GM21447 (cell line): Measurements from ENCODE around the gene GDAP1L1.
A peak's percentile ranks its signal among the peaks of the same experiment; 100 is the strongest.
"Not testable (repeated sequence)": the region's sequence is repeated elsewhere in the genome, so short reads cannot be mapped to it uniquely, and the experiment has no call there.

Experiments used
- ATAC-seq: cut with Tn5 transposase; IDR thresholded peaks from one replicate; pipeline ENCODE4 v1.9.1; 2021; ENCODE audit not compliant: unreplicated experiment

GDAP1L1 gene

DNA sequence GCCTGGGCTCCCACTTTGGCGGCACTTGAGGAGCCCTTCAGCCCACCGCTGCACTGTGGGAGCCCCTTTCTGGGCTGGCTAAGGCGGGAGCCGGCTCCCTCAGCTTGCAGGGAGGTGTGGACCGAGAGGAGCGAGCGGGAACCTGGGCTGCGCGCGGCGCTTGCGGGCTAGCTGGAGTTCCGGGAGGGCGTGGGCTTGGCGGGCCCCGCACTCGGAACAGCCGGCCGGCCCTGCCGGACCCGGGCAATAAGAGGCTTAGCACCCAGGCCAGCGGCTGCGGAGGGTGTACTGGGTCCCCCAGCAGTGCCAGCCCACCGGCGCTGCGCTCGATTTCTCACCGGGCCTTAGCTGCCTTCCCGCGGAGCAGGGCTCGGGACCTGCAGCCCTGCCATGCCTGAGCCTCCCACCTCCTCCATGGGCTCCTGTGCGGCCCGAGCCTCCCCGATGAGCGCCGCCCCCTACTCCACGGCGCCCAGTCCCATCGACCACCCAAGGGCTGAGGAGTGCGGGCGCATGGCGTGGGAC, 52.0 kb downstream of the GDAP1L1 start:
- not testable (repeated sequence) for ATAC-seq

DNA sequence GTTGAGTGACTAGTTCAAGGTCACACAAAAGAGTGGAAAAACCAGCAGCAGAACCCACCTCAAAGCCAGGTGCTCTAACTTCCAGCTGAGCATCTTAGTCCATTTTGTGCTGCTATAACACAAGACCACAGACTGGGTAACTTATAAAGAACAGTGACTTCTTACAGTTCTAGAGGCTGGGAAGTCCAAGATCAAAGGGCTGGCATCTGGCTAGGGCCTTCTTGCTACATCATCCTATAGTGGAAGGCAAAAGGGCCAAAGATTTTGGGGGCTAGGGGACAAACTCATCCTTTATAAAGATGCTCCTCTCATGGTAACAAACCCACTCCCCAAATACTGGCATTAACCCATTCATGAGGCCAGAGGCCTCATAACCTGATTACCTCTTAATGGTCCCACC, 54.2 kb downstream of the GDAP1L1 start:
- ATAC-seq: no peak

DNA sequence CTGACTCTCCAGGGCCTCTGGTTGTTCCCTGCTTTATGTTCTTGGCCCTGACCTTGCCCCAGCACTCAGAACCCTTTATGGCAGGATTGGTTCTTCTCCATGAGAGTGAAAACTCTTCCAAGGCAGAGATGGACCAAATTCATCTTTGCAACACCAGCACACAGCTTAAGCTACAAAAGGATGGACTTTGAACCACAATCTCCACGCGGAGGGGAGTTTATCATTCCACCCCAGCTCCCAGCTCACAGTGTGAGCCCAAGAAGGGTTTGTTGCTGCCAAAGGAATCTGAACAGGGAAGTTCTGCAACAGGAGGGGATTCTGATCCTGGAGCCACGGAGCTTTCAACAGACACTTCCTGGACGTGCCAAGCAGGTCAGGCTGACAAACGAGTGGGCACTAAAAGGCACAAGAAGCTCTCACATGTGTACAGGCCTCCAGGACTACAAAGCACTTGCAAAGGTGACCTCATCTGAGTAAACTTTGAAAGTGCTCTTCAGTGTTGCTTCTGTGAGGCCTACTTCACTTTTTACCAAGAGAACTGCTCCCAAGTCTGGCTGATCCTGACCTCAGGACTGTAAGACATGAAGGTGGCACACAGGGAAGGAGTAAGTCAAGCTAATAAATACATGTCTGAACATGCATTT, 55.0 kb downstream of the GDAP1L1 start:
- ATAC-seq: no peak

DNA sequence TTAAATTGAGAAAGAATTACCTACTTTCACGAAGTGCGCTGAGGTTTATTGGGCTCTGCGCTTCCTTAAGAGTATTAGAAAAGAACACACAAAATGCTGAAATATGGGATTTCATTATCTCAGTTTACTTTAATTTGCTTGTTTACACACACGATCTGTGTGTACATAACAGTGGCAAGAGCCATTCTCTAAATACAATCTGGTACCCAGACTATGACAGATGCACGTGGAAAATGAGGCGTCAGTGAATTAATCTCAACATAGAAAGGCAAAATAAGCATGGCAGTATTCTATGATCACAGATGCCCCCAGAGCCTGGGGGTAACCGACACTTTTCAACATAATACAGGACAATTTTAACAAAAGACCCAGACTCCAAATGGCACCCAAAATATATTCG, 55.6 kb downstream of the GDAP1L1 start:
- no peak for ATAC-seq

DNA sequence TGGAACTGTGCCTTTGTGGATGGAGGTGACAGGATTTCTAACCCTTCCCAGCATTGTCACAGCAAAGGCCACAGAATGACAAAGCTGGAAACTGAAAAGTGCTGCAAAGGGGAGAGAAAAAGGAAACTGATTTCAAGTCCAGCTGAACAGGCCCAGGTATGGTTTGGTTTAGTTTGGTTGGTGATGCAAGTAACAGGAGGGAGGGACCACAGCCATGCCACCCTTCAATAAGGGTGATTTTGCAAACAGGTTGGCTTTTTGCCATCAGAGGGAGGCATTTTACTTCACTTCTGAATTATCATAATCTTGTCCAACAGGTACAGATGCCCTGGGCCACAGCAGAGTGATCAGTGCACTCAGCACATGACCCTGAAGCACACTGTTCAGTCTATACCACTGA, 57.3 kb downstream of the GDAP1L1 start:
- ATAC-seq: no peak

DNA sequence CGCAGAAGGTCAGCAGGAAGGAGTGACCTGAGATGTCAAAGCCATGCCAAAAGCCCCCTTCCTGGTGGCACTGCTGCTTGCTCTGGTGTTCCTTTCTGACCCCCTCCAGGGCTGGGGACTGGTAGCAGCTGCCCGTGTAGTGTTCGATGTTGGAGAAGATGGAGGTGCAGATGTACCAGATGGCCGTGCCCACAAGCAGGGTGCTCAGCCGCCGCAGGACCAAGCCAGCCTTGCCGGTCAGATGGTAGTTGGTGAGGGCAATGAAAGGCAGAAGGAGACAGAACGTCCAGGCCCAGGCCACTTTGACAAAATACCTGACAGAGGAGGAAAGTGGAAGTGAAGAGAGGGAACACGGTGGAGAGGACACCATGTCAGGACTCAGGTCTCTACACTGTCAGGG, 59.8 kb downstream of the GDAP1L1 start:
- no peak for ATAC-seq

DNA sequence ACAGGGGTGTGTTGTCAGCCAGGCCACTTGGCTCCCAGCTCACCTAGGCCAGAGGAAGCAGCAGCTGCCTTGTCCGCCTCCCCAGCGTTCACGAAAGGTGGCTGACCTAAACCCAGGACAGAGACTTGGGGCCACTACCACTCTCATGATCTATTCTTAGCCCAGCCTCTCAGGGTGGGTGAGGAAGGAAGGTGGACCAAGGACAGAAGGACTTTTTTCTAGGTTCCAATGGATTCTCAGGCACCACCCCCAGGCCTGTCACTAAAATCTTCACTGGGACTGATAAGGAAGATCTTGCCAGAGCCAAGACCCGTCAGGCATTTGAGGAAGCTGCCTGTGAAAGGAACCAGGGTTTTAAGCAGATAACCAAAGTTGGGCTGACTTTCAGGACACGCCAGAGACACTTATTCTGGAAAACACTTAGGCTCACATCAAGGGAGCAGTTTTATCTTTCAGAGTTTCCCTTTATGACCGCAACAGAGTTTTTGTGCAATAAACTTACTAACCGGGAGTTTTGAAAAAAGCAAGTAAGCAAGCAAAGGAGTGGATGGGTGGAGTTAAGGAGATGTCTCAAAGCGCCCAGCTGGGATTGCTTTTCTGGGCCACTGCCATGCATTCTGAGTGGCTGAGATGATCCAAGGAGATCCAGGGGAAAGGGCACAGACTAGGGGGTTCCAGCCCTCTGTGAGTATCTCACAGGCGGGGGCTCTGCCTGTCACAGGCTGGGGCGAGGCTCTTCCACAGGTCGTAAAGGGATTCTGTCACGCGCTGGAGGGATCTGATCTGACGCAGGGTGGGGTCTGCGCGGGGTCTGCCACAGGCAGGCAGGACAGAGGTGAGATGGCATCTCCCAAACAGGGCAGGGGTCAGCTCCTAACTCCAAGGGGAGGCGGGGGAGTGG, 62.9 kb downstream of the GDAP1L1 start:
- ATAC-seq: no peak

DNA sequence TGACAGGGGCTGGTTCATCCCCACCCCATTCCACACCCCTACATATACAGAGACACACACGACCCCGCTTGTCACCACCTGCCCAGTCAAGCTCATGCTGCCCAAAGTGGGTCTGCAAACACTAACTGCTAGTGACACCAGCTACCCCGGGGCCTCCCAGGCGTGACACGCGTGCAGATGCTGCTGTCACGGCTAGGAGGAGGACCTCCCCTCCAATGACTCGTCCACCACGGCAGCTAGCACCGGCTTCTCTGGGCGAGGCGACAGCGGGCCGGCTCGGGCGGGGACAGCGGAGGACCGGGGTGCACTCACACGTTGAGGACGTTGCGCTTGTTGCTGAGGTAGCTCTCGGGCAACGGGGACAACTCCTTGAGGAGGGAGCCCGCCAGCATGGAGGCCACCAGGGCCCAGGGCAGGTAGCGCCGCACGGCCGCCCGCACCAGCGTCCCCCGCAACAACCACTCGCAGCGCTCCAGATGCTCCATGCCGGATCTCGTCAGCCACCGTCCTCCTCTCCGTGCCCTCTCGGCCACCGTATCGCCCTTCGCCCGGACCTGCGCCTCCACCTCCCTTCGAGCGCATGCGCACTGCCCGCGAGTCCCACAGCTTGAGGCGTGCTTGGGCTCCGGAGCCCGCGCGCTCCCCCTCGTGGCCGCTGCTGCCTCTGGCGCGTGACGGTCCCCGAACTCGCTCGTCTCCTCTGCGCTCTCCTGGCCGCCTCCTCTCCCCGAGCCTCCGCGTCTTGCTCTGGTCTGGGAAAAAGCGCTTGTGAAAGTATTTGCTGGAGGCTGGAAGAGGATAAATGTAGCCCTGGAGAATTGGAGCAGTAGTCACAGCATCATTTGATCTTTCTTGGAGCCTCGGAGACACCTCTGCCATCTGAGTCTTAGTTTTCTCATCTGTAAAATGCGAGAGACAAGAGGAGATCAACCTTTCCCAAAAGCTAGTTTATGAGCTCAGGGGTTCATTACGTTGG, 63.8 kb downstream of the GDAP1L1 start, which contains the start of gene FITM2:
Gene FITM2, minus strand, starts transcription at position 539 of the 976 bp plus-strand sequence. Its CDS starts 54 bp downstream, at position 485.
- peak; percentile 84 for ATAC-seq

DNA sequence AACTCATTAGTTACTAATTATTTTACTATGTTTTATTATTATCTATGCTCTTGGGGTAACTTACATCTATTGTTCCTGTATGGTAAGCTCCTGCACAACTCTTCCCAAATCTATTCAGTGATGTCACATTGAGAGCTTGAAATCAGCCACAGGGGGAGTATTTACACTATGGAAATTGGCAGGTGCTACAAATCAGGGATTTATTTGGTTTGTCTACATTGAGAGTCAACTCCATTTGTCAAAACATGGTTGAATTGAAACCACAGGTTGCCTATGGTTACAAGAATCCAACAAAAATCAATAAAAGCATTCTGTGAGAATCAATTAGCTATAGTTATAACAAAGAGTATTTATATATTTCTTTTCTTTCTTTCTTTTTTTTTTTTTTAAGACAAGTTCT, 67.8 kb downstream of the GDAP1L1 start:
- ATAC-seq: no peak

DNA sequence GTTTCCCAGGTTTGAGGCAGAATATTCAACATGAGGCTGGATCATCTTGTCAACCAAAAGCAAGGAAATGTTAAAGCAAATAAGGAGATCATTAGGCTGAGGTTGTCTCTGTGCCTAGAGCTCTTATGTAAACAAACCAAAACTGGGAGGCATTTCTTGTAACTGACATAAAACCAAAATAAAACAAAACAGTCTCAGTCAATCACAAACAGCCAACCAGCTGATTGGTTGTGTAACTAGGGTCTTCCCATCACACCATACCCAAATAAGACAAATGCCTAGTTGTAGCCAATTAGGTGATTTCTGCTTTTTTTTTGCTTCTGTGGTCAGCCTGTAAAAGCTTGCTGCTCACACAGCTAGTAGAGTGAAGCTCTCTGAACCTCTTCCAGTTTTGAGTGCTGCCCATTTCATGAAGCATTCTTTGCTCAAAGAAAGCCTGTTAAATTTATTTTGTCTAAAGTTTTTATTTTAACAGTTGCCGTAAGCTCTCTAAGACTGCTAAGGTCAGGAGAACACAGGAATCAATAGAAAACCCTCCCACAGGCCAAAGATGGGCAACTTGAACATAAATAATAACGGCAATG, 72.8 kb downstream of the GDAP1L1 start:
- ATAC-seq: no peak

DNA sequence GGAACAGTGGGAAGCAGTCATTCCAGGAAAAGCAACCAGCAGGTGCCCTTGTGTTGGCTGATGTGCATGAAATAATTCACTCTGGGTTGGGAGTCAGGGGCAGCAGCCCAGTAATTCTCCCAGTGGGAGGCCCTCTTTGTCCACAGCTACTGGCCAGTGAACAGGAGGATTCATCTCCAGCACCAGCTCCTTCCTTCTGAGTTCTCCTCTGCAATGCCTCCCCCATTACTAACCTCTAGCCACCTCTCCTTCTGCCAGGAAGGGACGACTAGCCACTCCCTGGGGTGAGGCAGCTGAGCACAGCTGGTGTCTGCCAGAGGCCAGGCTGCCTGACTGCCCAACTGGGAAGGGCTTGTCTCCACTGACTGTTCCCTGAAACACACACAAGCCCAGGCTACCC, 77.2 kb downstream of the GDAP1L1 start:
- no peak for ATAC-seq

DNA sequence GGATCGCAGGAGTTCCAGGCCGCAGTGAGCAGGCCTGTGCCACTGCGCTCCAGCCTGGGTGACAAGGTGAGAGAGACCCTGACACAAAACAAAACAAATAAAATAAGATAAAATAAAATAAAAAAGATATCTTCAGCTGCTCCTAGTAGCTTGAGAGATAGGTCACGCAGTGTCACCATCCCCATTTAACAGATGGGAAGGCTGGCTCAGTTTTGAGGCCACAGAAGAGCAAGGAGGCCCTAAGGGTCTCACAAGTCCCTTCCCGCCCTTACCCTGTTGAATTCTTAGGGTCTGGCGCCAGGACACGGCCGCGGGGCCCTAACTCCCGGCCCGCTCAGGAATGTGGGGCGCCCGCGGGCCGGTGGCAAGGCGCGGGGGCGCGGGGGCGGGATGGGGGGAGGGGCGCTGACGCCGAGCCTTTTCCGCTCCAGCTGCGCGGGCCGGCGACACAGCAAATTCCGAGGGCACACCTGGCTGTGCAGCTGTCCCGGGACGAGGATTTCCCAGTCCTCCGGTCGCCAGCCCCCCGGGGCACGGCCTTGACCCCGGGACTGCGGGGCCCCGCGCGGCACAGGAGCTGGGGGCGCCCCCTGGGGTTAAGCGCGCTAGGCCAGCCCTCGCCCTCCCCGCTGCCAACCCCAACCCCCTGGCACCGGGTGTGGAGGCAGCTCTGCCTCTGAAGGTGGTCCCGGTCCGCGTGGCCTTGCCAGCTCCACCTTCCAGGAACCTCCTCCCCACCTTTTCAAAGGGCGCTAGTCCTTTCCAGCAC, 79.5 kb downstream of the GDAP1L1 start:
- ATAC-seq: no peak

DNA sequence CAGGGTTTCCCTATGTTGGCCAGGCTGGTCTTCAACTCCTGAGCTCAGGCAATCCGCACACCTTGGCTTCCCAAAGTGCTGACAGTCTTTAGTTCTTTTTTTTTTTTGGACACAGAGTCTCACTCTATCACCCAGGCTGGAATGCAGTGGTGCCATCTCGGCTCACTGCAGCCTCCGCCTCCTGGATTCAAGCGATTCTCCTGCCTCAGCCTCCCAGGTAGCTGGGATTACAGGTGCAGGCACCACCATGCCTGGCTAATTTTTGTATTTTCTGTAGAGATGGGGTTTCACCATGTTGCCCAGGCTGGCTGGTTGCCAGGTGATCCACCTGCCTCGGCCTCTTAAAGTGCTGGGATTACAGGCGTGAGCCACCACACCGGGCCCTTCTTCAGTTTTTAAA, 80.6 kb downstream of the GDAP1L1 start:
- not testable (repeated sequence) for ATAC-seq

DNA sequence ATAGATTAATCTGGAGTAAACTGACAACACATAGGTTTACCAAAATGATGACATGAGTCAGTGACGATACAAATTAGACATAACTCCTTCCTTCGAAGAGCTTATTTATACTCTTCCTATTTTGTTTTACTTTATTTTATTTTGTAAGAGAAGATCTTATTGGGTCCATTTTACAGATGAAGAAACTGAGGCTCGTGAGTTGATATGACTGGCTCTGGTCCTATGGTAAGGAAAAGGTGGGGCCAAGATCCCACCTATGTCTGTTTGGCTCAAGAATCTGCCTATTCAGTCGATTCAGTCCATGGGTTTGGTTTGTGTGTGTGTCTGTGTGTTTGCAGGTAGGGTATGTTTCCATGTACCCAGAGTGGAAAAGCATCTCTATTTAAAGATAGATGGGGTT, 81.3 kb downstream of the GDAP1L1 start:
- ATAC-seq: no peak
